Measurements from ENCODE around the gene FOSL2. TPM values are rescaled to one million over a fixed set of nuclear protein-coding genes. Genes with fewer than 3 reads are reported as not detected.

The FOSL2 gene
- polyA plus RNA-seq, 1 of the 3 experiments (the other 2 are of a cell fraction), result 41.7 TPM

- TF ChIP-seq REST (IDR thresholded peaks at IDR 0.05; ENCODE audit: low read depth, low read length), result no peak
- no peak for TF ChIP-seq SMC3 (IDR thresholded peaks at IDR 0.05; ENCODE audit: low read depth, low read length)
- no peak for TF ChIP-seq PBX3 (IDR thresholded peaks at IDR 0.05)
- TF ChIP-seq FOSL2 (IDR thresholded peaks at IDR 0.05; ENCODE audit: borderline replicate concordance, low read depth), result no peak
- TF ChIP-seq ZBTB33 (IDR thresholded peaks at IDR 0.05; ENCODE audit: borderline replicate concordance, low read depth), result no peak
- no peak for TF ChIP-seq GATA2 (CRISPR knock-in tag; IDR thresholded peaks at IDR 0.05)
- no peak for TF ChIP-seq CTCF (IDR thresholded peaks at IDR 0.05)
Measured at GRCh38 chr2:28369358-28369757, 23.3 kb upstream of the FOSL2 start (continued).

GRCh38 chr2:28370354-28370753, 22.3 kb upstream of the FOSL2 start:
- Histone ChIP-seq H3K27ac (ENCODE audit: low read depth in 2 of 2, low read length in 1 of 2) (no peak overlapping the region), H3K9ac (no peak overlapping the region), H3K27me3 (ENCODE audit: insufficient read depth) (no peaks in the 10 kb centered on the region), H4K20me1 (ENCODE audit: insufficient read depth) (no peaks in the 10 kb centered on the region), H3K79me2 (ENCODE audit: insufficient read depth) (no peaks in the 10 kb centered on the region), H3K36me3 (replicated peaks in 1 of 2; ENCODE audit: control insufficient read depth in 1 of 2, insufficient read depth in 2 of 2, low read length in 1 of 2) (no peaks in the 10 kb centered on the region), H3K9me2 (no peaks in the 10 kb centered on the region), H3F3A (replicated peaks; ENCODE audit: insufficient read depth) (no peaks in the 10 kb centered on the region), H3K4me2 (no peak overlapping the region), H3K4me1 (ENCODE audit: control insufficient read depth in 1 of 2, insufficient read depth in 2 of 2, low read depth in 1 of 2, low read length in 1 of 2) (peaks cover 4 to 17% of the 10 kb centered on the region in 2 experiments; a peak in 2 of 4 replicates), H3K4me3 (ENCODE audit: low read depth in 2 of 2, low read length in 1 of 2) (no peak overlapping the region), H2AFZ (ENCODE audit: low read depth) (no peak overlapping the region), H3K9me3 (no peaks in the 10 kb centered on the region)
- TF ChIP-seq POLR2AphosphoS5 (IDR thresholded peaks at IDR 0.05; ENCODE audit: low read depth, low read length) (no peak), RFX5 (IDR thresholded peaks at IDR 0.05; ENCODE audit: low read length) (no peak), TEAD4 (IDR thresholded peaks at IDR 0.05; ENCODE audit: borderline replicate concordance, insufficient read depth) (no peak), PBX3 (IDR thresholded peaks at IDR 0.05) (no peak), RAD21 (IDR thresholded peaks at IDR 0.05; ENCODE audit: low read length) (no peak), SMC3 (IDR thresholded peaks at IDR 0.05; ENCODE audit: low read depth, low read length) (no peak), GABPA (IDR thresholded peaks at IDR 0.05; ENCODE audit: low read depth) (no peak), CHD2 (IDR thresholded peaks at IDR 0.05; ENCODE audit: low read length, partially characterized antibody) (no peak), EZH2phosphoT487 (IDR thresholded peaks at IDR 0.05; ENCODE audit: borderline replicate concordance, low read depth) (no peak), USF2 (IDR thresholded peaks at IDR 0.05; ENCODE audit: borderline replicate concordance, low read depth, low read length) (no peak), GATA2 (CRISPR knock-in tag; IDR thresholded peaks at IDR 0.05) (no peak), TCF12 (IDR thresholded peaks at IDR 0.05) (no peak), YY1 (IDR thresholded peaks at IDR 0.05; ENCODE audit: low read depth) (no peak), NFIC (IDR thresholded peaks at IDR 0.05; ENCODE audit: borderline replicate concordance) (no peak), IRF3 (IDR thresholded peaks at IDR 0.05; ENCODE audit: low read depth, low read length) (no peak)
- DNase-seq, result no peak
- ChIA-PET CTCF (interaction anchor here (0.6 to 1.9 kb wide), 6 partner anchors 16 to 560 kb away, joined by 3 to 4 read pairs (median 3); no protein-coding TSS in a partner anchor), POLR2A (interaction anchor here (0.6 kb wide), 1 partner anchor 1973 kb away, joined by 3 read pairs; no protein-coding TSS in a partner anchor)
- 83% methylated on average over 3 of the region's 3 CpGs for WGBS (ENCODE audit: low lambda C conversion rate)
